GM21515 (cell line): ENCODE results near the gene ADRM1.

Source experiments
- ATAC-seq: cut with Tn5 transposase; IDR thresholded peaks from one replicate; pipeline ENCODE4 v1.9.1; 2021; ENCODE audit not compliant: unreplicated experiment

Gene ADRM1

GRCh38 chr20:62277253-62277652, 25.5 kb upstream of the ADRM1 start:
- ATAC-seq, result no peak

GRCh38 chr20:62280303-62280702, 22.5 kb upstream of the ADRM1 start:
- ATAC-seq, result no peak

- no peak for ATAC-seq
Measured at GRCh38 chr20:62281161-62281933, 21.4 kb upstream of the ADRM1 start.

- no peak for ATAC-seq
Measured at GRCh38 chr20:62282103-62282502, 20.7 kb upstream of the ADRM1 start.

GRCh38 chr20:62282877-62283503, 19.8 kb upstream of the ADRM1 start:
- no peak for ATAC-seq

- ATAC-seq, result no peak
Measured at GRCh38 chr20:62284448-62284847, 18.3 kb upstream of the ADRM1 start.

- ATAC-seq, result no peak
Measured at GRCh38 chr20:62285151-62285550, 17.6 kb upstream of the ADRM1 start.

GRCh38 chr20:62285722-62286121, 17.1 kb upstream of the ADRM1 start:
- no peak for ATAC-seq

GRCh38 chr20:62286493-62287064, 16.2 kb upstream of the ADRM1 start:
- no peak for ATAC-seq

GRCh38 chr20:62287129-62287528, 15.7 kb upstream of the ADRM1 start:
- no peak for ATAC-seq

- ATAC-seq, result no peak
Measured at GRCh38 chr20:62287759-62288534, 14.8 kb upstream of the ADRM1 start.

GRCh38 chr20:62288535-62289105, 14.2 kb upstream of the ADRM1 start:
- no peak for ATAC-seq

GRCh38 chr20:62289131-62289530, 13.7 kb upstream of the ADRM1 start:
- ATAC-seq, result no peak

GRCh38 chr20:62289898-62290297, 12.9 kb upstream of the ADRM1 start:
- ATAC-seq, result no peak

- ATAC-seq, result no peak
Measured at GRCh38 chr20:62291251-62292066, 11.3 kb upstream of the ADRM1 start.

GRCh38 chr20:62292108-62292507, 10.7 kb upstream of the ADRM1 start:
- ATAC-seq, result no peak

- no peak for ATAC-seq
Measured at GRCh38 chr20:62293111-62293784, 9.5 kb upstream of the ADRM1 start.

- ATAC-seq, result no peak
Measured at GRCh38 chr20:62293946-62294345, 8.9 kb upstream of the ADRM1 start.

- no peak for ATAC-seq
Measured at GRCh38 chr20:62294516-62294915, 8.3 kb upstream of the ADRM1 start.
